Left forelimb (tissue), 1 donor: ENCODE results near the gene FCRL5.
"Not testable (repeated sequence)": the region's sequence is repeated elsewhere in the genome, so short reads cannot be mapped to it uniquely, and the experiment has no call there.

Experiments used
- DNase-seq: peaks from one replicate; pipeline ENCODE4 v3.0.0-alpha.2; 2018; ENCODE audit warnings: low spot score

FCRL5 gene

GRCh38 chr1:157487504-157487903 lies 64.8 kb downstream of the FCRL5 start:
- DNase-seq: no peak

GRCh38 chr1:157487096-157487495 lies 65.2 kb downstream of the FCRL5 start:
- DNase-seq: no peak

GRCh38 chr1:157486400-157486799 lies 65.9 kb downstream of the FCRL5 start:
- DNase-seq: not testable (repeated sequence)

- no peak for DNase-seq
These were observed 66.5 kb downstream of the FCRL5 start for GRCh38 chr1:157485793-157486192.

- DNase-seq: no peak
These were observed 67.7 kb downstream of the FCRL5 start for GRCh38 chr1:157484573-157484972.

- DNase-seq: no peak
These were observed 68.7 kb downstream of the FCRL5 start for GRCh38 chr1:157483635-157484034.

GRCh38 chr1:157482717-157483116 lies 69.6 kb downstream of the FCRL5 start:
- DNase-seq: no peak

- no peak for DNase-seq
These were observed 70.1 kb downstream of the FCRL5 start for GRCh38 chr1:157482174-157482573.

GRCh38 chr1:157478030-157478429 lies 74.3 kb downstream of the FCRL5 start:
- no peak for DNase-seq

- no peak for DNase-seq
These were observed 74.9 kb downstream of the FCRL5 start for GRCh38 chr1:157477419-157477818.

GRCh38 chr1:157472959-157473358 lies 79.4 kb downstream of the FCRL5 start:
- no peak for DNase-seq

GRCh38 chr1:157472056-157472701 lies 80.1 kb downstream of the FCRL5 start:
- DNase-seq: no peak

GRCh38 chr1:157471531-157471930 lies 80.8 kb downstream of the FCRL5 start:
- DNase-seq: no peak

- DNase-seq: no peak
These were observed 82.3 kb downstream of the FCRL5 start for GRCh38 chr1:157469752-157470675.

GRCh38 chr1:157469300-157469699 lies 83.0 kb downstream of the FCRL5 start:
- DNase-seq: no peak

GRCh38 chr1:157466011-157466410 lies 86.3 kb downstream of the FCRL5 start:
- DNase-seq: no peak
